Psoas muscle (tissue), 8 donors: ENCODE results near the gene DCAF12L2. TPM values are rescaled to one million over a fixed set of nuclear protein-coding genes. Genes with fewer than 3 reads are reported as not detected.
"Not testable (repeated sequence)": the region's sequence is repeated elsewhere in the genome, so short reads cannot be mapped to it uniquely, and the experiment has no call there.

ENCODE experiments used
- ATAC-seq, 4 donors: fragments of 200-7000 bp; cut with Tn5 transposase; one replicate each; pipeline ENCODE4 v1.9.1; 2020; ENCODE audit warnings: moderate library complexity in 3 of 4, mild to moderate bottlenecking in 2 of 4
- DNase-seq, 2 donors: peaks; one replicate each; pipeline ENCODE4 v3.0.0-alpha.2; 2020
- H3K27ac ChIP-seq: fragments of 200-600 bp; one replicate; pipeline ENCODE4 v1.8.0; 2022
- H3K27me3 ChIP-seq, 3 donors: fragments of 200-600 bp in 1 of 3; one replicate each; pipeline versions ENCODE4 v1.6.1 to v1.8.0; 2013 to 2022; ENCODE audit warnings: low read length in 2 of 3, mild to moderate bottlenecking in 2 of 3, moderate library complexity in 1 of 3; ENCODE audit not compliant: insufficient read depth in 3 of 3
- H3K36me3 ChIP-seq, 2 donors: fragments of 200-600 bp in 1 of 2; one replicate each; pipeline versions ENCODE4 v1.6.1 to v1.8.0; 2013 to 2022; ENCODE audit warnings: low read depth in 1 of 2, mild to moderate bottlenecking in 1 of 2, moderate library complexity in 1 of 2; ENCODE audit not compliant: insufficient read depth in 1 of 2
- H3K4me1 ChIP-seq: fragments of 200-600 bp; one replicate; pipeline ENCODE4 v1.8.0; 2022
- H3K4me3 ChIP-seq: fragments of 200-600 bp; one replicate; pipeline ENCODE4 v1.8.0; 2022; ENCODE audit warnings: mild to moderate bottlenecking
- H3K9me3 ChIP-seq: fragments of 200-600 bp; one replicate; pipeline ENCODE4 v1.8.0; 2022
- WGBS, 3 donors: extraction: QIAGEN DNeasy Blood & Tissue Kit; methylation state at CpG; one replicate each; pipeline versions ENCODE4 v1.1.6 to v1.1.7; 2013; 5-methylcytosine and 5-hydroxymethylcytosine counted together
- intact Hi-C, 2 donors: fragments of 100-400 bp; cut with DNase I; formaldehyde crosslinking; loops; one replicate each; pipeline versions ENCODE4 v1.11.0 to v1.14.2; 2022
- long read RNA-seq, 2 donors: library from polyadenylated mRNA; unstranded; transcript quantifications; one replicate each; pipeline ENCODE4 v2.0.0, GENCODE V29; 2021
- polyA plus RNA-seq, 3 donors: library from polyadenylated mRNA; stranded (reverse); fragments of 200-250 nt; gene quantifications; one replicate each; pipeline ENCODE4 v1.2.3, GENCODE V29; 2013
- total RNA-seq, 4 donors: library from RNA; stranded (reverse); fragmentation: NEBNext Ultra II Directional in 2 of 4; extraction: Animal tissue kit (Norgen Biotek cat#: 25700) in 2 of 4; gene quantifications; one replicate each; pipeline versions ENCODE4 v1.2.1 to v1.2.4, GENCODE V29; 2021 to 2023
- TF ChIP-seq, protein P1 (sequence below): fragments of 200-600 bp; IDR thresholded peaks from one replicate; pipeline ENCODE4 v1.8.0; 2022; ENCODE audit warnings: antibody characterized with exemption
- donor health status: healthy with polysubstance abuse.
- donor health status: DM: no; HTN: no; CAD: no; lungs with moderate emphysema.
- donor health status: Bipolar disorder and iron deficiency.
- donor health status: healthy.
- donor health status: DM: yes; HTN: yes; CAD: no.
- donor health status: DM: no; HTN: no; CAD: no.
- donor health status: DM: no; HTN: no; CAD: no.
- donor health status: DM: yes; HTN: yes; CAD: no.

Gene DCAF12L2
- total RNA-seq (under 1 TPM in 3 of 4 donors, not detected in 1; 0.08 to 0.10 (median 0.08) TPM), polyA plus RNA-seq (under 1 TPM; 0.03 to 0.13 (median 0.07) TPM)
- long read RNA-seq, donor 1 = 0 reads
- long read RNA-seq, donor 2 = 0 reads

GRCh38 chrX:126165721-126166461 lies at the start of gene DCAF12L2:
TSS of gene DCAF12L2 (minus strand) at chrX:126166289. CDS start at chrX:126165924, 365 bp downstream.
- H3K4me3 ChIP-seq = peak within 1 kb of the TSS; percentile 41
- H3K27ac ChIP-seq = no peak within 1 kb of the TSS
- peaks cover 0 to 2% (median 0%) of the 10 kb centered on the region in 3 donors for H3K27me3 ChIP-seq
- WGBS, 3 donors = 1 to 41% (median 2%) methylated on average over 23 to 88 of the region's 91 CpGs
- TF ChIP-seq, protein P1, sequence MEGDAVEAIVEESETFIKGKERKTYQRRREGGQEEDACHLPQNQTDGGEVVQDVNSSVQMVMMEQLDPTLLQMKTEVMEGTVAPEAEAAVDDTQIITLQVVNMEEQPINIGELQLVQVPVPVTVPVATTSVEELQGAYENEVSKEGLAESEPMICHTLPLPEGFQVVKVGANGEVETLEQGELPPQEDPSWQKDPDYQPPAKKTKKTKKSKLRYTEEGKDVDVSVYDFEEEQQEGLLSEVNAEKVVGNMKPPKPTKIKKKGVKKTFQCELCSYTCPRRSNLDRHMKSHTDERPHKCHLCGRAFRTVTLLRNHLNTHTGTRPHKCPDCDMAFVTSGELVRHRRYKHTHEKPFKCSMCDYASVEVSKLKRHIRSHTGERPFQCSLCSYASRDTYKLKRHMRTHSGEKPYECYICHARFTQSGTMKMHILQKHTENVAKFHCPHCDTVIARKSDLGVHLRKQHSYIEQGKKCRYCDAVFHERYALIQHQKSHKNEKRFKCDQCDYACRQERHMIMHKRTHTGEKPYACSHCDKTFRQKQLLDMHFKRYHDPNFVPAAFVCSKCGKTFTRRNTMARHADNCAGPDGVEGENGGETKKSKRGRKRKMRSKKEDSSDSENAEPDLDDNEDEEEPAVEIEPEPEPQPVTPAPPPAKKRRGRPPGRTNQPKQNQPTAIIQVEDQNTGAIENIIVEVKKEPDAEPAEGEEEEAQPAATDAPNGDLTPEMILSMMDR = no peak
- H3K36me3 ChIP-seq = no peaks in the 10 kb centered on the region
- DNase-seq (peak; percentile 10 to 50), ATAC-seq (no peak)
- intact Hi-C loops = no loop called here
- H3K9me3 ChIP-seq = no peaks in the 10 kb centered on the region
- H3K4me1 ChIP-seq = no peaks in the 10 kb centered on the region

GRCh38 chrX:126190888-126191287 lies 24.8 kb upstream of the DCAF12L2 start:
- H3K36me3 ChIP-seq, H3K4me1 ChIP-seq, H3K27me3 ChIP-seq, ATAC-seq, H3K4me3 ChIP-seq, H3K27ac ChIP-seq, DNase-seq, intact Hi-C loops, H3K9me3 ChIP-seq: not testable (repeated sequence)
- 91 to 95% (median 93%) methylated on average over 12 to 21 of the region's 21 CpGs for WGBS, 3 donors

DNA sequence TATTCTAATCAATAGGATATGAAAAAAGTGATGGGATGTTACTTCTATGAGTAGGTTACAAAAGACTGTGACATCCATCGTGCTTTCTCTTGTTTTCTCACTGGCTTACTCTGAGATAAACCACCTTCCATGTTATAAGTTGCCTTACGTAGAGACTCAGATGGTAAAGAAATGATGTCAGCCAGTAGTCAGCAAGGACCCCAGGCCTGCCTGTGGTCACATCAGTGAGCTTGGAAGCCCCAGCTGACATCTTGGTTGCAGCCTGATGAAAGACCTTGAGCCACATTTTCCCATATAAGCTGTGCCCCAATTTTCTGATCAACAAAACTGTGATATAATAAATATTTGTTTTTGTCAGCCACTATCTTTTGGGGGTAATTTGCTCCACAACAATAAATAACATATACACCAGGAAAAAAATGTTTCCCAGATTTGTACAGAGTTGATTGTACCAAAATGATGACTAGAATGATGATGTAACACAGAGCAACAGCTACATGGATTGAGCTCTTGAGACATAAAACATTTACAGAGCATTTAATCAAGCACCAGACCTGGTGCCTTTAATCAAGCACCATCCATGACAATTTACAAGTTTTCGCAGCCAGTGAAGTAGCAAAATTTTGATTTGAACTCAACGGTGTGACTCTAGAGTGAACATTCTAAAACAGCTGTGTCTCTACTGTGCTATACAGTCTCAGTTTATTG lies 11.2 kb upstream of the DCAF12L2 start:
- DNase-seq (no peak), ATAC-seq (no peak)
- 75 to 85% (median 82%) methylated on average over 4 of the region's 4 CpGs for WGBS, 3 donors
- H3K27ac ChIP-seq = no peak overlapping the region
- H3K4me1 ChIP-seq = no peaks in the 10 kb centered on the region
- H3K27me3 ChIP-seq = no peaks in the 10 kb centered on the region
- H3K4me3 ChIP-seq = no peak overlapping the region
- intact Hi-C loops = no loop called here
- no peaks in the 10 kb centered on the region for H3K9me3 ChIP-seq
- H3K36me3 ChIP-seq = no peaks in the 10 kb centered on the region
- TF ChIP-seq, protein P1 = no peak

GRCh38 chrX:126170720-126171119 lies 4.6 kb upstream of the DCAF12L2 start:
- Histone ChIP-seq H3K9me3 (no peaks in the 10 kb centered on the region), H3K27me3 (peaks cover 0 to 2% (median 0%) of the 10 kb centered on the region in 3 donors), H3K4me1 (no peaks in the 10 kb centered on the region), H3K36me3 (no peaks in the 10 kb centered on the region), H3K4me3 (no peak overlapping the region), H3K27ac (no peak overlapping the region)
- ATAC-seq (no peak), DNase-seq (no peak)
- intact Hi-C loops = no loop called here
- TF ChIP-seq, protein P1 = no peak
- WGBS, 3 donors = 76 to 87% (median 82%) methylated on average over 2 of the region's 2 CpGs

GRCh38 chrX:126167560-126167959 lies 1.5 kb upstream of the DCAF12L2 start:
- Histone ChIP-seq H3K27ac (no peak overlapping the region), H3K4me1 (no peaks in the 10 kb centered on the region), H3K9me3 (no peaks in the 10 kb centered on the region), H3K27me3 (peaks cover 0 to 2% (median 0%) of the 10 kb centered on the region in 3 donors), H3K4me3 (no peak overlapping the region), H3K36me3 (no peaks in the 10 kb centered on the region)
- DNase-seq (no peak), ATAC-seq (no peak)
- intact Hi-C loops = no loop called here
- TF ChIP-seq, protein P1 = no peak
- WGBS, 3 donors = 71 to 88% (median 87%) methylated on average over 3 of the region's 3 CpGs
